ENCODE results near the gene NKIRAS1. TPM values are rescaled to one million over a fixed set of nuclear protein-coding genes. Genes with fewer than 3 reads are reported as not detected.

NKIRAS1 gene
- total RNA-seq, 4 donors from 2014 or later: 3.2 to 13.8 (median 8.9) TPM

GRCh38 chr3:23877329-23877980 is 39.3 kb downstream of the NKIRAS1 start:
- H3K27me3 ChIP-seq: no peaks in the 10 kb centered on the region
- H3K27ac ChIP-seq: no peak overlapping the region
- TF ChIP-seq POLR2A (IDR thresholded peaks at IDR 0.05): no peak
- no peak for TF ChIP-seq EP300 (IDR thresholded peaks at IDR 0.05; ENCODE audit: low read depth)
- TF ChIP-seq CTCF (IDR thresholded peaks at IDR 0.05): no peak
- no peak for TF ChIP-seq POLR2AphosphoS5 (IDR thresholded peaks at IDR 0.05)
- no peak for DNase-seq
- in situ Hi-C loops (cut with MboI; ENCODE audit: low pct_ligation_motif_present in 1 of 4, low pct_unique_long_range_greater_than_20kb in 1 of 4, low sequenced_read_pairs in 3 of 4) (loop anchor here in 3 of 4 donors (25.0 kb wide), 2 partner anchors 360 to 810 kb away; no protein-coding TSS in a partner anchor), intact Hi-C loops (cut with DNase I; ENCODE audit: low total_unique reads) (no loop called here)
- no peaks in the 10 kb centered on the region for H3K9me3 ChIP-seq
- H3K4me1 ChIP-seq: peaks cover 0 to 18% (median 8%) of the 10 kb centered on the region in 4 donors
- no peaks in the 10 kb centered on the region for H3K36me3 ChIP-seq
- H3K4me3 ChIP-seq: no peak overlapping the region
- 65 to 88% methylated on average over 2 to 5 of the region's 5 CpGs for WGBS, 2 donors (ENCODE audit: low coverage in 1 of 2)

- intact Hi-C loops (cut with DNase I; ENCODE audit: low total_unique reads): no loop called here
- no peak for DNase-seq
- Histone ChIP-seq H3K4me3 (no peak overlapping the region), H3K27ac (no peak overlapping the region), H3K36me3 (no peaks in the 10 kb centered on the region), H3K9me3 (no peaks in the 10 kb centered on the region), H3K4me1 (peaks cover 0 to 18% (median 8%) of the 10 kb centered on the region in 4 donors), H3K27me3 (no peaks in the 10 kb centered on the region)
- WGBS, 2 donors (ENCODE audit: low coverage in 1 of 2): 83 to 94% methylated on average over 1 to 2 of the region's 2 CpGs
- TF ChIP-seq CTCF (IDR thresholded peaks at IDR 0.05) (no peak), EP300 (IDR thresholded peaks at IDR 0.05; ENCODE audit: low read depth) (no peak), POLR2A (IDR thresholded peaks at IDR 0.05) (no peak), POLR2AphosphoS5 (IDR thresholded peaks at IDR 0.05) (no peak)
- in situ Hi-C loops (cut with MboI; ENCODE audit: low pct_ligation_motif_present in 1 of 4, low pct_unique_long_range_greater_than_20kb in 1 of 4, low sequenced_read_pairs in 3 of 4): loop anchor here in 3 of 4 donors (25.0 kb wide), 2 partner anchors 360 to 810 kb away; no protein-coding TSS in a partner anchor
These were observed 39.9 kb downstream of the NKIRAS1 start for GRCh38 chr3:23876923-23877322.

- Histone ChIP-seq H3K9me3 (no peaks in the 10 kb centered on the region), H3K4me3 (no peak overlapping the region), H3K4me1 (peaks cover 0 to 16% (median 5%) of the 10 kb centered on the region in 4 donors), H3K27ac (no peak overlapping the region), H3K27me3 (no peaks in the 10 kb centered on the region), H3K36me3 (no peaks in the 10 kb centered on the region)
- WGBS, 2 donors (ENCODE audit: low coverage in 1 of 2): 73 to 75% methylated on average over 4 of the region's 4 CpGs
- in situ Hi-C loops (cut with MboI; ENCODE audit: low pct_ligation_motif_present in 1 of 4, low pct_unique_long_range_greater_than_20kb in 1 of 4, low sequenced_read_pairs in 3 of 4) (loop anchor here in 3 of 4 donors (25.0 kb wide), 2 partner anchors 362 to 812 kb away; no protein-coding TSS in a partner anchor), intact Hi-C loops (cut with DNase I; ENCODE audit: low total_unique reads) (no loop called here)
- no peak for TF ChIP-seq POLR2A (IDR thresholded peaks at IDR 0.05)
- no peak for TF ChIP-seq CTCF (IDR thresholded peaks at IDR 0.05)
- no peak for TF ChIP-seq POLR2AphosphoS5 (IDR thresholded peaks at IDR 0.05)
- no peak for TF ChIP-seq EP300 (IDR thresholded peaks at IDR 0.05; ENCODE audit: low read depth)
- no peak for DNase-seq
These were observed 41.6 kb downstream of the NKIRAS1 start for GRCh38 chr3:23875113-23875725.

- intact Hi-C loops (cut with DNase I; ENCODE audit: low total_unique reads): no loop called here
- H3K4me3 ChIP-seq: no peak overlapping the region
- DNase-seq: no peak
- H3K36me3 ChIP-seq: no peaks in the 10 kb centered on the region
- in situ Hi-C loops (cut with MboI; ENCODE audit: low pct_ligation_motif_present in 1 of 4, low pct_unique_long_range_greater_than_20kb in 1 of 4, low sequenced_read_pairs in 3 of 4): loop anchor here in 3 of 4 donors (25.0 kb wide), 2 partner anchors 363 to 813 kb away; no protein-coding TSS in a partner anchor
- H3K27me3 ChIP-seq: no peaks in the 10 kb centered on the region
- no peak overlapping the region for H3K27ac ChIP-seq
- TF ChIP-seq POLR2A (IDR thresholded peaks at IDR 0.05) (no peak), POLR2AphosphoS5 (IDR thresholded peaks at IDR 0.05) (no peak), CTCF (IDR thresholded peaks at IDR 0.05) (no peak), EP300 (IDR thresholded peaks at IDR 0.05; ENCODE audit: low read depth) (no peak)
- H3K4me1 ChIP-seq: peaks cover 0 to 18% (median 5%) of the 10 kb centered on the region in 4 donors
- 73 to 93% methylated on average over 3 to 6 of the region's 6 CpGs for WGBS, 2 donors (ENCODE audit: low coverage in 1 of 2)
- H3K9me3 ChIP-seq: no peaks in the 10 kb centered on the region
These were observed 42.3 kb downstream of the NKIRAS1 start for GRCh38 chr3:23874359-23875112.

Measured in transverse colon (tissue), 4 donors.